LNCAP (cell line): ENCODE measurements around the gene TPCN1.

ENCODE experiments used
- TF ChIP-seq, protein P1 (sequence below): fragments of 450-650 bp; IDR thresholded peaks from 2 replicates; pipeline ENCODE4 v1.5.1; 2017; ENCODE audit warnings: mild to moderate bottlenecking

Gene TPCN1

DNA sequence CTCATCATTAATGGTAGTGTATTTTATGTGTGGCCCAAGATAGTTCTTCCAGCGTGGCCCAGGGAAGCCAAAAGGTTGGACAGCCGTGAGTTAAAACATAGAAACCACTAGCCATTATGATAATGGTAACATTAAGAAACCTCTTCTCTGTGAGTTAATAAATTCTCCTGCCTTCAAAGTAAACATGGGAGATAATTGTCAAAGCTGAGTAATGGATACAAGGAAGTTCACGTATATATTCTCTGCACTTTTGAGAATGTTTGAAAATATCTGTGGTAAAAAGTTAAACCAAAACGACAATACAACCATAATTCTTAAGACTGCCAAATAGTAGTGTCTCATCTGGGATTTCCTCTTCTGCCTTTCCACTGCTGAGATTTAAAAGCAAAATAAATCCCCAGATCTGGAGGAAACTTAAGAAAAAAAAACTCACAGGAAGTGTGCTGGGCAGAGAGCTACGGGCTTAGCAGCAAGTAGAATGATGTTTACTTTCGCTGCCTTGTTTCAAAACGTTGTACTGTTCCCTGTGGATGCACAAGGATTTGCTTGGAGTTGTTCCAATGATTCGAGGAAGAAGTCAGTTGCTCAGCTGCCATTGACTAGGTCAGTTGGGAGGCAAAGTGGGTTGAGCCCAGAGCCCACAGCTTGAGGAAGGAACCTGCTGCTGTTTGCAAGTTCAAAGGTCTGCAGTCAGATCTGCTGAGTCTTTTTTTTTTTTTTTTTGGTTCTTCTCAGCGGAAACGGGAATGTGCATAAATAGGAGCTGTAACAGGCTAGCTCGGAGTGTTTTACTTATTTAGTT lies 1.7 kb downstream of the TPCN1 start:
- TF ChIP-seq, protein P1, sequence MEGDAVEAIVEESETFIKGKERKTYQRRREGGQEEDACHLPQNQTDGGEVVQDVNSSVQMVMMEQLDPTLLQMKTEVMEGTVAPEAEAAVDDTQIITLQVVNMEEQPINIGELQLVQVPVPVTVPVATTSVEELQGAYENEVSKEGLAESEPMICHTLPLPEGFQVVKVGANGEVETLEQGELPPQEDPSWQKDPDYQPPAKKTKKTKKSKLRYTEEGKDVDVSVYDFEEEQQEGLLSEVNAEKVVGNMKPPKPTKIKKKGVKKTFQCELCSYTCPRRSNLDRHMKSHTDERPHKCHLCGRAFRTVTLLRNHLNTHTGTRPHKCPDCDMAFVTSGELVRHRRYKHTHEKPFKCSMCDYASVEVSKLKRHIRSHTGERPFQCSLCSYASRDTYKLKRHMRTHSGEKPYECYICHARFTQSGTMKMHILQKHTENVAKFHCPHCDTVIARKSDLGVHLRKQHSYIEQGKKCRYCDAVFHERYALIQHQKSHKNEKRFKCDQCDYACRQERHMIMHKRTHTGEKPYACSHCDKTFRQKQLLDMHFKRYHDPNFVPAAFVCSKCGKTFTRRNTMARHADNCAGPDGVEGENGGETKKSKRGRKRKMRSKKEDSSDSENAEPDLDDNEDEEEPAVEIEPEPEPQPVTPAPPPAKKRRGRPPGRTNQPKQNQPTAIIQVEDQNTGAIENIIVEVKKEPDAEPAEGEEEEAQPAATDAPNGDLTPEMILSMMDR = no peak

DNA sequence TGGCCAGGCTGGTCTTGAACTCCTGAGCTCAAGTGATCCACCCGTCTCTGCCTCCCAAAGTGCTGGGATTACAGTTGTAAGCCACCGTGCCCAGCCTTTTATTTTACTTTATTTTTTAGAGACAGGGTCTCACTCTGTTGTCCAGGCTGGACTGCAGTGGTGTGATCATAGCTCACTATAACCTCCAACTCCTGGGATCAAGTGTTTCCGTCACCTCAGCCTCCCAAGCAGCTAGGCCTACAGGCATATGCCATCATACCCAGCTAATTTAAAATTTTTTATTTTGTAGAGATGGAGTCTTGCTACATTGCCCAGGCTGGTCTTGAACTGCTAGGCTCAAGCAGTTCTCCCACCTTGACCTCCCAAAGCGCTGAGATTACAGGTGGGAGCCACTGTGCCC lies 3.7 kb downstream of the TPCN1 start:
- TF ChIP-seq, protein P1 = no peak

DNA sequence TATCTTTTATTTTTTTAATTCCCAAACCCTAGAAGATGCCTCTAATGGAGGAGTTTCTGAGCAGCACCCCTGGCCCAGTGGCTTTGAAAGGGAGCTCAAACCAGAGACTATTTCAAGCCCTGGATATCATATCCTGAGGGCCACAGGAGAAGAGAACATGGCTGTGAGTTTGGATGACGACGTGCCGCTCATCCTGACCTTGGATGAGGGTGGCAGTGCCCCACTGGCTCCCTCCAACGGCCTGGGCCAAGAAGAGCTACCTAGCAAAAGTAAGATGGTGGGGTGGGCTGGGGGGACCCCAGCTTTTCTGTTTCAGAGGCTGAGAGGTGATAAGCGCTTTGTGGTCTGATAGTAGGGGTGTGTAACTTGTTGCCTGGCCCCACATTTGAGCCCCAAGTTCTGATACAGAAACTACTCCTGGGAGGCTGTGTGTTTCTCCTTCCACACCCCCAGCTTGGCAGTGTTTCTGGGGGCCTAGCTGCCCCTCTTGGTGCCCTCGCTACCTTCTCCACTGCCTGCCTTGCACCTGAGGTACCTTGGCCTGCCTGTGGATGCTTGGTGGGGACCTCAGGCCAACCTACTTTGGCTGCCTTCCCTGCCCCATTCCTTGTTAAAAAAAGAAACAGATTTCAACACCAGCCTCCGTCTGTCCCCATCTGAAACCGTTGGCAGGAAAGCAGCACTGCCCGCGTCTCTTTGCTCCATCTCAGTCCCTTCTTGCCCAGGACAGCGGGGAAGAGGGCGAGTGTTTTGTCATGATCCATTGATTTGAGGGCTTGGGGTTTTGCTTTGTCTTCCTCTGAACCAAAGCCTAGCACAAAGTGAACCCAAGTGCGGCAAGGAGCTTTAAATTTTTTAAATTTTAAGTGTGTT lies 5.7 kb downstream of the TPCN1 start:
- TF ChIP-seq, protein P1 = no peak

DNA sequence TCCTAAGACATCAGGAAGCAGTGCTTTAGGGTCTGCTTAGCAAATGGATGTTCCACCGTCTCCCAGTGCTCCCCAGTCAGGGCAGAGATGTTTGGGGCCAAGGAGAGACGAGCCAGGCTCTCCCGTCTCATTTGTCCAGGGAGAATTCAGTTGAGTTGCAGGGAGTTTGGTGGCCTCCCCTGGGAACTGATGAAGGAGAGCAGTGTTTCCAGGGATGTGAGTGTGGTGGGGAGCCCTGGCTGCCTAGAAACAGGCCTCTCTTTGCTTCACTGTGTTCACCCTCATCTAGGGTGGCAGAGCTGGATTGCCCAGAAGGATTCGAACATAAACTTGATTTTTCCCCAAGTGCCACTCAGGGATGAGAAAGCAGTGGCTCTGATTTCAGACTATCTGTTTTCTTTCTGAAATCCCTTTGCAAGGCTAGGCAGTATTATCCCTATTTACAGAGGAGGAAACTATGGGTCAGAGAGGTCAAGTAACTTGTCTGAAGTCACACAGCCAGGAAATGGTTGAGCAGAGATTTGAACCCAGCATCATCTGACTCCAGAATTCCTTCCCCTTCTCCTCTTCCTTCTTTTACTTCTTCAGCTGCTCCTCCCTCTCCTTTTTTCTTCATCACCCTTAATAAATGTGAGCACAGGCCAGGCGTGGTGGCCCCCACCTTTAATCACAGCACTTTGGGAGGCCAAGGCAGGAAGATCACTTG lies 6.6 kb downstream of the TPCN1 start:
- TF ChIP-seq, protein P1 = no peak

DNA sequence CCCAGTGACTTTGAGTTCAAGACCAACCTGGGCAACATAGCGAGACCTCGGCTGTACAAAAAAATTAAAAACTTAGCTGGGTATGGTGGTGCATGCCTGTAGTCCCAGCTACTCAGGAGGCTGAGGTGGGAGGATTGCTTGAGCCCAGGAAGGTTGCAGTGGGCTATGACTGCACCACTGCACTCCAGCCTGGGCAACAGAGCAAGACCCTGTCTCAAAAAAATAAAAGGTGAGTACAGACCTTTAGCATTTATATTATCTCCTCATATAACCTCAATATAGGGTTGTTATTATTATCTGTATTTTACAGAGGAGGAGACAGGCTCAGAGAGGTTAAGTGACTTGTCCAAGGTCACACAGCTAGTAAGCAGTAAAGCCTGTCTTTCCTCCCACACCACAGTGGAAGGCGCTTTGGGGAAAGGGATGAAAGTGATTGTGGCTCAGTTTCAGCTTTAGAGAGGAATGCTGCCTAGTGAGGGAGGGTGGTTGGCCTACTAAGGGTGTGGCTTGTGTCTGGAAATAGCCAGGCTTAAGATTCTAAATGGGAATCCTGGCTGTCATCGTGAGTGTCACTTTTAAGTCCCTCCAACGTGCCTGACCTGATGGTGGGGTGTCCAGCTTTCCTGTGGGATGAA lies 7.2 kb downstream of the TPCN1 start:
- TF ChIP-seq, protein P1 = no peak

DNA sequence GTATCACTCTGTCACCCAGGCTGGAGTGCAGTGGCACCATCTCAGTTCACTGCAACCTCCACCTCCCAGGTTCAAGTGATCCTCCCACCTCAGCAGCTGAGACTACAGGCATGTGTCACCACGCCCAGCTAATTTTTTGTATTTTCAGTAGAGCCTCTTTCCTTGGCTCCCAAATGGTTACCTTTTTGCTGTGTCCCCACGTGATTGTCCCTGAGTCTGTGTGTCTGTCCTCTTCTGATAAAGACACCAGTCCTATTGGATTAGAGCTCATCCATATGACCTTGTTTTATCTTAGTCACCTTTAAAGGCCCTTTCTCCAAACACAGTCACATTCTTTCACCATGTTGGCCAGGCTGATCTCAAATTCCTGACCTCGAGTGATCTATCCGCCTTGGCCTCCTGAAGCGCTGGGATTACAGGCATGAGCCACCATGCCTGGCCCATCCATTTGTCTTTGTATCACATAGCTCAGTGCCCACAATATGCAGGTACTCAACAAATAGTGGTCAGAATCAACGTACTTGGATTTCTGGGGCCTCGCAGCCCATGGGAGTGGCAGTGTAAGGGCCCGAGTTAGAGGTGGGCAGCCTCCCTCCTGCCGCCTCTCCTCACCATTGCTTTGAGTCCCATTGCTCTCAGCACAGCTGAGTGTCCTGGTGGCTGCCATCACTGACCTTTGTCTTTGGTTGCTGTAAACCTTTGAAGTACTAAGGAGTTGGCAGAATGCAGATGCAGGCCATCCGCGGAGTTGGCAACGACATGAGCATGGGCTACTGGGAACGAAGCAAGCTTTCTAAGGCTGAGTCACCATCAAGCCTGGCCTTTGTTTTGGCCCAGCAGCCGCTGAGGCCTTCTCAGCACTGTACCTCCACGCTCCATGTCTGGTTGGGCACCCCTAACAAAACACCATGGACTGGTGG lies 9.3 kb downstream of the TPCN1 start:
- TF ChIP-seq, protein P1 = no peak
